GM11168 (cell line): ENCODE results near the gene AP1G2.
"Not testable (repeated sequence)": the region's sequence is repeated elsewhere in the genome, so short reads cannot be mapped to it uniquely, and the experiment has no call there.

ENCODE experiments used
- in situ Hi-C: fragments of 300-500 bp; cut with MboI; formaldehyde crosslinking; loops from one replicate; pipeline ENCODE4 v1.12.0; 2022; ENCODE audit warnings: low sequenced_read_pairs; ENCODE audit not compliant: unreplicated experiment

AP1G2 gene

GRCh38 chr14:23544511-23545447 lies 22.8 kb downstream of the AP1G2 start:
- in situ Hi-C loops, result no loop called here

- in situ Hi-C loops, result no loop called here
Observed at GRCh38 chr14:23543403-23543802, 24.2 kb downstream of the AP1G2 start.

DNA sequence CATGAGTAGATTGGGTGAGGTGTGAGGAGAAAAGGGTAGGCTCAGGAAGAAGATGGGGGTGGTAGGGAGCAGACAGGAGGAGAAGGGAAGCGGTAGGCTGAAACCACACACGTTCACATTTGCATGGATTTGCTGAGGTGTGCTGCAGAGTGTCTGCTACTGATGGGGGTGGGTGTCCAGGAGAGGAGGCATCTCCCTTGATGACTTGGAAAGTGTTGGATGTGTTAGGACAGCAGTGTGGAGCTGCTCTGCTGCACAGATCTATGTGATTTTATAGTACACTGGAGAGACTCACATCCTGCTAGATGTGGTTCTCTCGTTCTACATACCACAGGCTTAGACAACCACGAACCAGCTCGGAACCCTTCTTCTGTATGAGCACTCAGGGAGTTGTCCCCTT lies 25.3 kb downstream of the AP1G2 start:
- in situ Hi-C loops, result no loop called here

GRCh38 chr14:23540141-23540469 lies 27.5 kb downstream of the AP1G2 start:
- in situ Hi-C loops, result no loop called here

DNA sequence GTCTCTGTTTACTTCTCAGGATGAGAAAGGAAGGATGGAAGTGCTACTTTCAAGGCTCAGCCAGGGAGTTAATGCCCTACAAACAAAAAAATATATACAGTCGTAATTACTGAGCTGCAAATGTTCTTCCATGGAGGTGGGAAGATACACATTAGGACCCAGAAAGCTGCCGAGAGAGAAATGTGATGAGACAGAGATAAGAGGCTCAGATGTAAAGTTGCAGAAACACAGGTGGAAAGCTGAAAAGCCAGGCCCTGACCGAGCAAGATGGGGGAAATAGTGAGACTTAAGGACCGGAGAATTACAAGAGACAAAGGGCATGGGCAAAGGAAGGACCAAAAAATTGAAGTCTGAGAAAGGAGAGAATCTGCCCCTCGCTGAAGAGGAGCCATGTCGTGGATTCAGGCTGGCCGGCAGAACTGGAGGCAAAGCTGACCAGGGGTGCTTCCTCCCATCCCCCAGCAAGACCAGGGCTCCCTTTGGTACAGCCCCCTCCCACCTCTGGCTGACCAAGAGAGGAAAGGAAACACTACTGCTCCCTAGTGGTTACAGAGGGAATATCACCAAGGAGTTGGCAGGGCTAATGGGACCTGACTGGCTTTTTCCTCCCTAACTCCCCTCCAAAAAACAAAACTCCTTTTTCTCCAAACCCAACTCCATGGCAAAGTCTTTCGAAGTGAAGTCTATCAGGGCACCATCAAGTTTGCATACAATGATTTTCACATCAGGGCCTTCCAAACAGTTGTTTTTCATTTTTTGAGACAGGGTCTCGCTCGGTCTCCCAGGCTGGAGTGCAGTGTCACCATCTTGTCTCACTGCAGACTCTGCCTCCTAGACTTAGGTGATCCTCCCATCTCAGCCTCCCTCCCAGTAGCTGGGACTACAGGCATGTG lies 28.1 kb downstream of the AP1G2 start:
- in situ Hi-C loops, result no loop called here

GRCh38 chr14:23538785-23539184 lies 28.8 kb downstream of the AP1G2 start:
- in situ Hi-C loops, result no loop called here

- in situ Hi-C loops, result no loop called here
Observed at GRCh38 chr14:23538050-23538718, 29.4 kb downstream of the AP1G2 start.

DNA sequence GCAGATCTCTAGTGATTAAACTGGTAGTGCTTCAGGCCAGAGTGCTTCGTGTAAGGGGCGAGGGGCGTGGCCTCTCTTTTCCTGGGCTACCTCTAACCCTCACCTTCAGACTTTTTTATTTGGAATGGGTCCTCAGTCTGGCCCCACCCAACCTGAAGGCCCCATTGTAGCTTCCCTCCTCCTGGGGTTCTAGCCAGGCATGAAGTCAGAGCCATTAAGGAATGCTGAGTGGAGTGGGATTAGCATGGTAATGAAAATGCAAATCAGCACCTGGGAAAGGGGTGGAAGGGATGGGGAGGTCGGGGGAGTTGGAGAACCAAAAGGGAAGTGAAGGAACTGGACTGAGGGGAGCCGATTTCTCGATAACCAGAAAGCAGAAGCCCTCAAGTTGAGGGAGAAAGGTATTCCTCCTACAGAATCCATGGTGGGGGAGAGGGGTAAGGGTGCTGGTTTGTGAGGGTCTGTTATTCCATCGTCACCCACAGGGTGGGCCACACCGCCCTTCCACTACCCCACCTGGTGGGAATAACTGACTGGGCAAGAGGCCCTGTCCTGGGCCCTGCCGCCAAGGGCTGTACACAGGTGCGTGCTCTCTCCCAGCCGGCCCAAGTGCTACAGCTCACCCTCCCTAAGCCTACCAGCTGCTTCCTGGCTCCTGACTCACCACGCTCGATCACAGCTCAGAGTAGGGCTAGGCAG lies 30.1 kb downstream of the AP1G2 start:
- in situ Hi-C loops, result no loop called here

GRCh38 chr14:23536906-23537305 lies 30.7 kb downstream of the AP1G2 start:
- in situ Hi-C loops, result not testable (repeated sequence)

DNA sequence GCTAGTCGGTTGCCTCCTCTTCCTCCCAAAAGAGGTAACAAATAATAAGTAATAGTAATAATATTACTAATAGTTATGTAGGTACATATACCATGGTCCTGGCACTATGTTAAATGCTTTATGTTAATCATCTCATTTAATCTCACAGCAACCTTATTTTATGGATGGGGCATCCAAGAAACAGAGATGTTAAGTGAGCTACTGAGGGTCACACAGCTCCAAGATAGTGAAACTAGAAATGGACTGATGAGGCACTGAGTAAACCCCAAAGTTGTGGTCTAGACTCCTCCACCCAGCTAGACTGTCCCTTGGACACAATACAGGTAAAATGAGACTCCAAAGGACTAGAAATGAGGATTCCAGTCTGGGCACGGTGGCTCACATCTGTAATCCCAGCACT lies 31.1 kb downstream of the AP1G2 start:
- in situ Hi-C loops, result no loop called here

DNA sequence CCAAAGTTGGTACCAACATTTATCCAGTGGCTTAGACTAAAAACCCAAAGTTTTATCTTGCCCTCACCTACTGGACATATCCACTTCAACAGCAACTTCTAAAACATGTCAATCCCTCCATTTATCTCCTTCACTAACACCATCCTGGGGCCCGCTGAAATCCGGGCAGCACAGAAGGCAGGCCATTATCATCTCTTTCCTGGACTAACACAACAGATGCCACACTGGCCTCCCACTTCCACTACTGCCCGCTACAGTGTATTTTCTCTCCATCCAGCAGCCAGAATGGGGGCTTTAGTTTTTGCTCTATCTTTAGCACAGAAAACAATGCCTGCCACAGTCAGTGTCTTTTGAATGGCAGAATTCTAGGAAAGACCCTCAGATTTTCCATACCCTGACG lies 31.6 kb downstream of the AP1G2 start:
- in situ Hi-C loops, result no loop called here

DNA sequence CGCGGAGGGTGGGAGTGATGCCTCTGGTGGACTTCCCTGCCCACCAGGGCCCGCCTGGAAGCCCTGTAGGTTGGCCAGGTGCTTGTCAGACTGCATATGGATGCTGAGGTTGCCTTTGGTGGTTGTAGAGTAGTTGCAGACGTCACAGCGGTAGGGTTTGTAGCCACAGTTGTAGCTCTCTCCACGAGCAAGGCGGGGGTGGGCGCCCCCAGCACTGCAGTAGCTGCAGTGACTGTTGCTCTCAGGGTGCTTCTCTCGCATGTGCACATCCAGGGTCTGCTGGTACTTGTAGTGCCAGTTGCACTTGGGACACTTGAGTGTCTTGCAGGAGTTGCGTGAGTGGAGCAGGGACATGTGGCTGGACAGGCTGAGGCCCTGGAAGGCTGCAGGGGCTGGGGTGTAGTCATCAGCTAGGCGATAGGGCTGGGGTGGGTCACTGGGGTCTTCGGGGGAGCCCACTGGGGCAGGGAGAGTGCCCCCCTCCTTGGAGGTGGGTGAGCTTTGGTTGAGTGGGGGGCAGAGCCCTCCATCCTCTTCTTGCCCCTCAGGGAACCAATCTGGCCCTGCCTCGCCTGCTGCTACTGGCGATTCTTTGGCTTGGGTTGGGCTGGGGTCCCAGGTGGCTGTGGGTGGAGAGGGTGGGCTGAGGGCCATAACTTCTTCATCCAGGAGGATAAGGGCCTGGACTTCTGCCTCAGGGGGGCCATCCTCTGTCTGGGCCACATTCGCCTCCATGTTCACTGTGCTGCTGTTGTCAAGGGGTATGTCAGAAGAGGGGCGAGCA lies 33.7 kb downstream of the AP1G2 start:
- in situ Hi-C loops, result no loop called here

DNA sequence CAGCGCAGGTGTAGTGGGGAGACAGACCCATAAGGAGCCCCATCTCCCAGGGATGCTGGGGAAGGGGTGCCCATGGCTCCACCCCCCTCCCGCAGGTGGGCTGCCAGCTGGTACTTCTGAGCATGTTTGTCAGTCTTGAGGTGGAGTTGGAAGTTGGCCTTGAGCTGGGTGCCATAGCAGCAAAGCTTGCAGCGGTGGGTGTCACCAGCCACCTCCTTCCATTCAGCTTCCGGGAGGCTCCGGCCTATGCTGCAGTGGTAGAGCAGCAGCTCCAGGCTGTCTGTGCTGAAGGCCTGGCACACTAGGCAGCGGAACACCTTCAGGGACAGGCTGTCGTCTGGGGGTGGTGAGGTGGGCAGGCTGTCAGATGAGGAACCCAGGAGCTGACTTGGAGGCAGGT lies 34.9 kb downstream of the AP1G2 start:
- in situ Hi-C loops, result no loop called here

DNA sequence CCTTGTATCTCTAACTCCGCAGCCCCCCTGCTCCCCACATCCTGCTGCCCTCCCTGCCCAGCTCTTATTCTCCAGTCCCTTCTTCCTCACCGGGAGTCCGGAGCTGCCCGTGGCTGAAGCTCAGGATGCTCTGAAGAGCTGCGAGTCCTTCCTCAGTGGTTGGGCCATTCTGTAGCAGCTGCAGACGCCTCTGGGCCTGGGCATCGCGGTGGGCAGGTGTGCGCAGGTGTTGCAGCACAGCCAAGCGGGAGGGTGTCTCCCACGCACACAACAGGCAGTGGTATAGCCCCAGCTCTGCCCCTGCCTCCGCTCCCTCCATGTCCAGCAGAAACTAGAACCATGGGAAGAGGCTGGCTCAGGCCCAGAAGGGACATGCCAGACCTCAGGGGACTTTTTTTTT lies 36.2 kb downstream of the AP1G2 start:
- in situ Hi-C loops, result no loop called here

GRCh38 chr14:23530375-23531055 lies 37.1 kb downstream of the AP1G2 start:
- in situ Hi-C loops, result no loop called here

DNA sequence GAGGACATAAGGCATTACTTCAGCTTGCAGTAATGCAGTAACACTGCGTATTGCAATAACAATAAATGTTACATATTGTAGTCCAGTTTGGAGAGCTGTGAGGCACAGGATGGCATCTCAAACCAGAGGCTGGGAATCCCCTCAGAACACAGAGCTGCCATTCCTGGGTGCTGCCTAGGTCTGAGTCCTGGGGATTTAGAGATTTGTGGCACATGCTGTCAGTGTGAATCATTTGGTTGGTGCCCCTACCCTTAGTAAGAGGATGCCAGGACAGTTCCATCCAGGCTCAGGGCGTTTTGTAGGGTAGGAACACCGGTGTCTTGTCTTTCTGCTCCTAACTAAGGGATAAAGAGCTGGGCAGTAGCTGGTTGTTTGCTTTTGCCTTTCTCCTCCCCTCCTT lies 38.6 kb downstream of the AP1G2 start:
- in situ Hi-C loops, result no loop called here

DNA sequence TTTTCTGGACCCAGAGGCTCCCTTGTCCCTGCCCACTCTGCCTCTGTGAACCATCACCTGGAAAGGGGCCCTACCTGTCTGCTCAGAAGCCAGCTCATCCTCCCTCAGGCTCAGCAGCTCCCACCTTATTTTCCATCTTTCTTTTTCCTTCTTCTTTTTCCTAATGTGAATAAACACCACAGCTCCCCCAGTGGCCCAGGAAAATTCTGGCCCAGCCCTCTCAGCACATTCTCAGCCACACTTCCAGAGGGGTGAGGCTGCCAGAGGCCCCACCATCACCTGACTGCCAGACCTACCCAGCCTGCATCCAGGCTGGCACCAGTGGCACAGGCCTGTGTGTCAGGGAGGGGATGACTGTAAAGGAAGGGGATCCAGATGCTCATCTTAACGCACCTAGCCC lies 39.0 kb downstream of the AP1G2 start:
- in situ Hi-C loops, result no loop called here

DNA sequence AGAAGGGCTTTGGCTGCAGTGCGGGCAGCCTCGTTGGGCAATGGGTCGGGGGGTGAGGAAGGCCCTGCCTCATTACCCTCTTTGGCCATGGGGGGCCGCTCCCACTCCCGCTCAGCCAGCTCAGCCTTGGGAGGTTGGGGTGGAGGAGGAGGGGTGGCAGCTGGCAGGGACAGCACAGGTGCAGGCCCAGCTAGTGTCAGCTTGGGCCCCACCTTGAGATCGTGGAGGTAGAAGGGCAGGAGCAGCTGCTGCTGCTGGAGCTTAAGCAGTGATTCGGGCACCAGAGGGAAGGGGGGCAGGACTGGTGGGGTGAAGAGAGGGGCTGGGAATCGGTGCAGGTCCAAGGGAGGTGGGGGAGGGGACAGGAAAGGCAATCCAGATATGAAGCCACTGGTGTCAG lies 42.0 kb downstream of the AP1G2 start:
- in situ Hi-C loops, result no loop called here

- in situ Hi-C loops, result no loop called here
Observed at GRCh38 chr14:23524954-23525353, 42.6 kb downstream of the AP1G2 start.
